ENCODE data around the gene KASH5.

The KASH5 gene

GRCh38 chr19:49463960-49464740 lies 76.1 kb downstream of the KASH5 start:
- TF ChIP-seq POLR2A (IDR thresholded peaks at IDR 0.05; ENCODE audit: low read depth, low read length) = no peak
- no peak for FAIRE-seq
- DNase-seq (ENCODE audit: insufficient read length, low spot score) = no peak

GRCh38 chr19:49465371-49465770 lies 77.3 kb downstream of the KASH5 start:
- TF ChIP-seq POLR2A (IDR thresholded peaks at IDR 0.05; ENCODE audit: low read depth, low read length) = no peak
- DNase-seq (ENCODE audit: insufficient read length, low spot score) (no peak), FAIRE-seq (no peak)

Data from H54 (cell line).